Prostate gland (tissue), 2 donors: ENCODE measurements around the gene CRYL1. TPM values are rescaled to one million over a fixed set of nuclear protein-coding genes. Genes with fewer than 3 reads are reported as not detected.

Experiments used
- DNase-seq: peaks from one replicate; pipeline ENCODE4 v3.0.0-alpha.2; 2019; ENCODE audit warnings: low spot score
- H3K27ac ChIP-seq, 2 donors: fragments of 200-600 bp; sonication (generic); 2 replicates each; pipeline ENCODE4 v1.5.1; 2017 to 2019
- H3K27me3 ChIP-seq: fragments of 200-600 bp; sonication (generic); replicated peaks from 2 replicates; pipeline ENCODE4 v1.5.1; 2019; ENCODE audit not compliant: insufficient read depth
- H3K36me3 ChIP-seq, 2 donors: fragments of 200-600 bp; sonication (generic); 1 replicate in 1 of 2; 2 replicates in 1 of 2; pipeline versions ENCODE4 v1.5.1 to v1.8.1; 2017 to 2019
- H3K4me1 ChIP-seq: fragments of 200-600 bp; sonication (generic); replicated peaks from 2 replicates; pipeline ENCODE4 v1.5.1; 2019
- H3K4me3 ChIP-seq, 2 donors: fragments of 200-600 bp; sonication (generic); 2 replicates each; pipeline ENCODE4 v1.5.1; 2017 to 2019
- H3K9me3 ChIP-seq: fragments of 200-600 bp; sonication (generic); 2 replicates; pipeline ENCODE4 v1.5.1; 2017
- POLR2A ChIP-seq: fragments of 450-650 bp; IDR thresholded peaks from one replicate; pipeline ENCODE4 v1.6.1; 2016; ENCODE audit warnings: antibody characterized with exemption, mild to moderate bottlenecking
- POLR2AphosphoS5 ChIP-seq: sonication (generic); formaldehyde crosslinking; IDR thresholded peaks from one replicate; pipeline ENCODE4 v1.6.1; 2017; ENCODE audit warnings: antibody characterized with exemption
- WGBS: methylation state at CpG from one replicate; pipeline ENCODE4 v1.1.5; 2018; 5-methylcytosine and 5-hydroxymethylcytosine counted together
- intact Hi-C: fragments of 100-400 bp; cut with DNase I; formaldehyde crosslinking; loops from one replicate; pipeline ENCODE4 v1.14.2; 2022
- total RNA-seq, 2 donors: library from RNA; depleted of rRNA; stranded (reverse); fragments of >200 nt; gene quantifications; one replicate each; pipeline ENCODE4 v1.1.0, GENCODE V29; 2016
- TF ChIP-seq, protein P1 (sequence below), 4 experiments: fragments of 200-600 bp in 2 of 4; fragments of 450-650 bp in 2 of 4; sonication (generic) in 2 of 4; IDR thresholded peaks; 1 replicate in 3 of 4; 2 replicates in 1 of 4; pipeline ENCODE4 v1.5.1; 2016 to 2019; ENCODE audit warnings: antibody characterized with exemption in 4 of 4, mild to moderate bottlenecking in 2 of 4, moderate library complexity in 2 of 4

CRYL1 gene
- total RNA-seq, 2 donors from 2014 or later = 35.3 to 75.5 TPM

DNA sequence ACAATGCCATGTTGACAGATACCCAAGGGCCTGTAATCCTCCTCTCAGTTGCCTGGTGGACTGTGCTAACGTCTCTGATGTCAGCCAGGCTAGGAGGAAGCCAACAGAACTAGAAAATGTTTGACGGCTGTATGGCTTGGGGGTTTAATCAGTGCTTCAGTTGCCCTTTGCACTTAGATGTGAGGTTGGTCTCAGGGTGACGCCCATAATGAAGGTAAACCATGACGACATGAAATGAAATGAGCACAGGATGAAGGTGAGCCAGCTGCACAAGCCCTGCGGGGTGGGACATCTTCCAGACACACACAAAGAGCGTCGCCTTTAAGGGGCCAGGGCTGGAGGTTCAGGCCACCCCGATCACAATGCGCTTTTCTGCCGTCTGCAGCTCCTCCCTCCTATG lies 127.2 kb downstream of the CRYL1 start:
- no peak overlapping the region for H3K27ac ChIP-seq
- no peak for DNase-seq
- 82% methylated on average over 10 of the region's 10 CpGs for WGBS
- H3K36me3 ChIP-seq = no peaks in the 10 kb centered on the region
- H3K9me3 ChIP-seq = no peaks in the 10 kb centered on the region
- H3K27me3 ChIP-seq = no peaks in the 10 kb centered on the region
- TF ChIP-seq POLR2A (no peak), POLR2AphosphoS5 (no peak)
- TF ChIP-seq, protein P1, sequence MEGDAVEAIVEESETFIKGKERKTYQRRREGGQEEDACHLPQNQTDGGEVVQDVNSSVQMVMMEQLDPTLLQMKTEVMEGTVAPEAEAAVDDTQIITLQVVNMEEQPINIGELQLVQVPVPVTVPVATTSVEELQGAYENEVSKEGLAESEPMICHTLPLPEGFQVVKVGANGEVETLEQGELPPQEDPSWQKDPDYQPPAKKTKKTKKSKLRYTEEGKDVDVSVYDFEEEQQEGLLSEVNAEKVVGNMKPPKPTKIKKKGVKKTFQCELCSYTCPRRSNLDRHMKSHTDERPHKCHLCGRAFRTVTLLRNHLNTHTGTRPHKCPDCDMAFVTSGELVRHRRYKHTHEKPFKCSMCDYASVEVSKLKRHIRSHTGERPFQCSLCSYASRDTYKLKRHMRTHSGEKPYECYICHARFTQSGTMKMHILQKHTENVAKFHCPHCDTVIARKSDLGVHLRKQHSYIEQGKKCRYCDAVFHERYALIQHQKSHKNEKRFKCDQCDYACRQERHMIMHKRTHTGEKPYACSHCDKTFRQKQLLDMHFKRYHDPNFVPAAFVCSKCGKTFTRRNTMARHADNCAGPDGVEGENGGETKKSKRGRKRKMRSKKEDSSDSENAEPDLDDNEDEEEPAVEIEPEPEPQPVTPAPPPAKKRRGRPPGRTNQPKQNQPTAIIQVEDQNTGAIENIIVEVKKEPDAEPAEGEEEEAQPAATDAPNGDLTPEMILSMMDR (IDR thresholded peaks at IDR 0.05) = no peak
- H3K4me3 ChIP-seq = no peak overlapping the region
- H3K4me1 ChIP-seq = no peaks in the 10 kb centered on the region
- intact Hi-C loops = no loop called here

DNA sequence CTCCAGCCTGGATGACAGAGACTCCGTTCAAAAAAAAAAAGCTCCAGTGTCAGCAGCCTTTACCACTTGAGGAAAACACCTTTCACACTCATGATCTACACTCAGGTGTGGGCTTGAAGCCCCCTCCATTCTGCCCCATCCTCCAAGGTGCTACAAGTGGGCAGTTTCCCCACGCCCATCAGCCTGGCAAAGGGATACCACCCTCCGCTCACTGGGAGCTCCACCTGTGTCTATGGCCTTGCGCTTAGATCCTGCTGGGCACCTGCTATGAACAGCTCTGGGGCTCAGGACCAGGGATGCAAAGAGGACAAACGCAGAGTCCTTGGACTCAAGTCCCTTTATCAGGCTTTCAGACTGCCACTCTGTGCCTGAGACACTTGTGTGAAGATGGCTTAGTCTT lies 127.8 kb downstream of the CRYL1 start:
- Histone ChIP-seq H3K27ac (no peak overlapping the region), H3K9me3 (no peaks in the 10 kb centered on the region), H3K36me3 (no peaks in the 10 kb centered on the region), H3K27me3 (no peaks in the 10 kb centered on the region), H3K4me1 (no peaks in the 10 kb centered on the region), H3K4me3 (no peak overlapping the region)
- 96% methylated on average over 5 of the region's 5 CpGs for WGBS
- no peak for TF ChIP-seq POLR2A
- no peak for TF ChIP-seq POLR2AphosphoS5
- TF ChIP-seq, protein P1 (IDR thresholded peaks at IDR 0.05) = no peak
- DNase-seq = no peak
- intact Hi-C loops = no loop called here

DNA sequence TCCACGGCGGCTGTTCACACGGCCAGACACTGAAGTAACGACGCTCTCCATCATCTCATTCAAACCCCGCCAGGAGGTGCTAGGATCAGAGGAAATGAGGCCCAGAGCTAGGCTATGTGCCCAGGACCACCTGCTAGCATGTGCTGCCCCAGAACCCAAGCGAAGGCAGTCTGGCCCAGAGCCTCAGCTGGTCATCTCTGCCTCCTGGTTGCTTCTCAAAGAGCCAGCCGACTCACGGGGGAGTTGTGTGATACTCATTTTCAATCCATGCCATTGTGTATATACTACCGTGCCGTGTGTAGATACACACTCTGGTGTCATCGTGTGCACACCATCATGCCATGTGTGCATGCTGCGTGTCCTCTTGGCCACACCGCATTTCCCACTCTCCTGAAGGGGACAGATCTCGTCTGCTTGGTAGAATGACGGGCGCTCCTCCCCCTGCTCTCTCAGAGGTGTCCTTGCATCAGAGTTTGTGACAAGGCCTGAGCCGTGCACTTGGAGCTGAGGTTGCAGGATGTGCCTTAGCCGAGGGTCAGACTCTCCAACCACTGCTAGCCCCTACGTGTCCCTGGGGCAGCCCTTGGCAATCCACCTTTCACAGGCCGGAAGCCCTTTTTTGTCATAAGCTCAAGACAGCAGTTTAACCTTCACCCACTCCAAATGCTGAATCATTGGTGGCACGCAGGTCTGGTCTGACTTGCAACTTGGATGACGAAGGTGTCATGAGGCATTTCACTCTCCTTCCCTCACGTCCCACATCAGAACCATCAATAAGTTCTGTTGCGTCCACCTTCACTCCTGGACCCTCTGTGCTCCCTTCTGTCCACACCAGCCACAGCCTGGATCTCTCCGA lies 130.4 kb downstream of the CRYL1 start:
- TF ChIP-seq, protein P1 (IDR thresholded peaks at IDR 0.05) = no peak
- TF ChIP-seq POLR2A (no peak), POLR2AphosphoS5 (no peak)
- no peaks in the 10 kb centered on the region for H3K27me3 ChIP-seq
- H3K4me1 ChIP-seq = no peaks in the 10 kb centered on the region
- no peak overlapping the region for H3K27ac ChIP-seq
- no peak for DNase-seq
- intact Hi-C loops = no loop called here
- WGBS = 94% methylated on average over 26 of the region's 26 CpGs
- H3K4me3 ChIP-seq = no peak overlapping the region
- no peaks in the 10 kb centered on the region for H3K9me3 ChIP-seq
- no peaks in the 10 kb centered on the region for H3K36me3 ChIP-seq

DNA sequence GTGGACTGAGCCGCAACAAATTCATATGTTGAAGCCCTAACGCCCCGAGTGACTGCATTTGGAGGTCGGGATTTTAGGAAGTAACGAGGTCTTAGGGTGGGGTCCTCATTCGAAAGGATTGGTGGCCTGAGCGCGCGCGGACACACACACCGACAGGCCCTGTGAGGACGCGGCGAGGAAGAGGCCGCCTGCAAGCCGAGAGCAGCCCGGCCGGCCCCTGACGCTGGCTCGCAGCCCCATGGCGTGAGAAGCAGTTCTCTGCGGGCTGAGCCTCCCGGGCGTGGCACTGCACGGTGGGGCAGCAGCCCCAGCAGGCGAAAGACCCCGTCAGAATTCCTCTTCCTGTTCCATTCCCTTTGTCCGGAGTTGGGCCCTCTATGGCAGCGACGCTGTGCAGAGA lies 131.2 kb downstream of the CRYL1 start:
- no peak for DNase-seq
- H3K36me3 ChIP-seq = no peaks in the 10 kb centered on the region
- no peak overlapping the region for H3K27ac ChIP-seq
- no peaks in the 10 kb centered on the region for H3K4me1 ChIP-seq
- no peak overlapping the region for H3K4me3 ChIP-seq
- H3K9me3 ChIP-seq = no peaks in the 10 kb centered on the region
- WGBS = 66% methylated on average over 25 of the region's 30 CpGs
- intact Hi-C loops = no loop called here
- TF ChIP-seq, protein P1 (IDR thresholded peaks at IDR 0.05) = no peak
- TF ChIP-seq POLR2A (no peak), POLR2AphosphoS5 (no peak)
- no peaks in the 10 kb centered on the region for H3K27me3 ChIP-seq

GRCh38 chr13:20394169-20394501 lies 131.5 kb downstream of the CRYL1 start:
- H3K4me3 ChIP-seq = no peak overlapping the region
- H3K4me1 ChIP-seq = no peaks in the 10 kb centered on the region
- no peaks in the 10 kb centered on the region for H3K36me3 ChIP-seq
- TF ChIP-seq, protein P1 (IDR thresholded peaks at IDR 0.05) = no peak
- TF ChIP-seq POLR2AphosphoS5 (no peak), POLR2A (no peak)
- 88% methylated on average over 8 of the region's 8 CpGs for WGBS
- no peak for DNase-seq
- no peaks in the 10 kb centered on the region for H3K27me3 ChIP-seq
- intact Hi-C loops = no loop called here
- H3K27ac ChIP-seq = no peak overlapping the region
- H3K9me3 ChIP-seq = no peaks in the 10 kb centered on the region
